ENCODE measurements around the gene ATP4B.
"Not testable (repeated sequence)": the region's sequence is repeated elsewhere in the genome, so short reads cannot be mapped to it uniquely, and the experiment has no call there.

ATP4B gene

GRCh38 chr13:113639616-113640262, 18.3 kb downstream of the ATP4B start:
- no peak for DNase-seq

DNA sequence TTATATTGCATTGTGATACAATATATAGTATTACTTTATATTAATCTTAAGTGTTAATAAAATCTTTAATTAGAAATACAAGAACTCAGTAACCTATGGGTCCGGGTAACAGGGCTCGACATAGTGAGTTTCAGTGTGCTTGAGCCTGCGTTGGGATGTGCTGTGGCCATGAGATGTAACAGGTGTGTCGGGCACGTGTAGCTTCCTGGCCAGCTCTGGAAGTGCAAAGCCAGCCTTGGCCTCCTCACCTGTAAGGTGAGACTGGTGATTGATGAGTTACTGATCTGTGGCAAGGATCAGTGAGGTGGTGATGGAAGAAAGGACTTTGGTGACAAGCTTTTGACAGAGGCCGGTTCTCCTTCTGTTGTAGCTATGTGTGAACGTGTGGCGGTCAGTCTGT, 19.2 kb downstream of the ATP4B start:
- DNase-seq: no peak

DNA sequence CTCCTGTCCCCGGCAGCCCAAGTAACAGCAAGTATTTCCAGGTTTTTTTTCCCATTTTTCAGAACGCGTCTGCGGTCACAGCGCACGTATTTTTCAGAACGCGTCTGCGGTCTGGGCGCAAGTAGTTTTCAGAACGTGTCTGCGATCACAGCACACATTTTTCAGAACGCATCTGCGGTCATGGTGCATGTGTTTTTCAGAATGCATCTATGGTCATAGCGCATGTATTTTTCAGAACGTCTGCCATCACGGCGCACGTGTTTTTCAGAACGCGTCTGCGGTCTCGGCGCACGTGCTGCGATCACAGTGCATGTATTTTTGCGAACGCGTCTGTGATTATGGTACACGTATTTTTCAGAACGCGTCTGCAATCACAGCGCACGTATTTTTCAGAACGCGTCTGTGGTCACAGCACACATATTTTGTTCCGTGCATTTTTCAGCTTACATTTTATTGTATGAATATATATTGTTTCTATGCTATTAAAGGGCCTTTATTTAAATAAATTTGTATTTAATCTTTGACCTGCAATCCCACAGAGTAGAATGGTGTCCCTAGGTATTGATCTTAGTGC, 19.7 kb downstream of the ATP4B start:
- no peak for DNase-seq

- no peak for DNase-seq
These were observed 20.5 kb downstream of the ATP4B start for GRCh38 chr13:113637262-113638160.

- DNase-seq: no peak
These were observed 21.6 kb downstream of the ATP4B start for GRCh38 chr13:113636266-113636963.

- no peak for DNase-seq
These were observed 22.3 kb downstream of the ATP4B start for GRCh38 chr13:113635709-113636108.

GRCh38 chr13:113635048-113635420, 23.0 kb downstream of the ATP4B start:
- DNase-seq: no peak

- no peak for DNase-seq
These were observed 23.5 kb downstream of the ATP4B start for GRCh38 chr13:113634279-113635047.

DNA sequence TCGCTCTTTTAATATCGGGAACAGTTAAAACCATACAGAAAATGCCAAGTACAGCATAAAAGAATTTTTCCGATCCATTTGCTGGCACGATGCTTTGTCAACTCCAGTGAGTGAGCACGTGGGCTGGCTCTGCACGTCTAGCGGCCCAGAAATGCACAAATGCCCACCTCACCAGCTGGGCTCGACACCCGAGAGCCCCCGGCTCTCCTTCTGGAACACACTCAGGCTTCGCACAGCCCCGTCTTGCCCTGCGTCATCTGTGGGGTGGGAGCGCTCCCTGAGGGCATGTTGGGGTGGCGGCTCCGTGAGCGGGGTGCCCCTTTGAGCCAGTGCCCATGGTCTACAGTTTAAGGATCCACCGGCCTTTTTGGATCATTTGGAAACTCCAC, 24.5 kb downstream of the ATP4B start:
- DNase-seq: no peak

DNA sequence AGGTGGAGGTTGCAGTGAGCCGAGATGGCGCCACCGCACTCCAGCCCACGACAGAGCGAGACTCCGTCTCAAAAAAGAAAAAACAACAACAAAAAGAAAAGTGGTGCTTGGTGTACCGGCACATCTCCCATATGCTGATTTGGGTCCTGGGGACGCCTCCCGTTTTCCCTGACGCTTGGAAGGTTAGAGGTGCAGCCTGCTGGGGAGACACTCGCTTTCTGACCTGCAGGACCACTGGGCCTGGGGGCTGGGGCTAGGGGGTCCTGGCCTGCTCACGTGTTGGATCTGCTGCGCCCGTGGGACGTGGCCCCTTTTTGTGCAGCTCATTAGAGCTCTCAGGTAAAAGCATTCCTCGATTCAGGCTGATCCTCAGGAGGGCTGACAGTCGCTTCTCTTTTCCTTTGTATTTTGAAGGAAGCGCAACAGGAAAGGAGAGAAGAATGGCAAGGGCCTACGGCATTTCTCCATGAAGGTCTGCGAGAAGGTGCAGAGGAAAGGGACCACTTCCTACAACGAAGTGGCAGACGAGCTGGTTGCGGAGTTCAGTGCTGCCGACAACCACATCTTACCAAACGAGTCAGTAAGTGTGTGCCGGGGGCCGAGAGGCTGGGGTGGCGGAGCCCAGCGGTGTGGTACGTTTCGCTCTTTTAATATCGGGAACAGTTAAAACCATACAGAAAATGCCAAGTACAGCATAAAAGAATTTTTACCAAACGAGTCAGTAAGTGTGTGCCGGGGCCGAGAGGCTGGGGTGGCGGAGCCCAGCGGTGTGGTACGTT, 25.1 kb downstream of the ATP4B start:
- no peak for DNase-seq

GRCh38 chr13:113631341-113632095, 26.5 kb downstream of the ATP4B start:
- DNase-seq: no peak

GRCh38 chr13:113630804-113631203, 27.2 kb downstream of the ATP4B start:
- DNase-seq: no peak

- DNase-seq: no peak
These were observed 27.7 kb downstream of the ATP4B start for GRCh38 chr13:113630296-113630695.

GRCh38 chr13:113629866-113630265, 28.1 kb downstream of the ATP4B start:
- DNase-seq: no peak

DNA sequence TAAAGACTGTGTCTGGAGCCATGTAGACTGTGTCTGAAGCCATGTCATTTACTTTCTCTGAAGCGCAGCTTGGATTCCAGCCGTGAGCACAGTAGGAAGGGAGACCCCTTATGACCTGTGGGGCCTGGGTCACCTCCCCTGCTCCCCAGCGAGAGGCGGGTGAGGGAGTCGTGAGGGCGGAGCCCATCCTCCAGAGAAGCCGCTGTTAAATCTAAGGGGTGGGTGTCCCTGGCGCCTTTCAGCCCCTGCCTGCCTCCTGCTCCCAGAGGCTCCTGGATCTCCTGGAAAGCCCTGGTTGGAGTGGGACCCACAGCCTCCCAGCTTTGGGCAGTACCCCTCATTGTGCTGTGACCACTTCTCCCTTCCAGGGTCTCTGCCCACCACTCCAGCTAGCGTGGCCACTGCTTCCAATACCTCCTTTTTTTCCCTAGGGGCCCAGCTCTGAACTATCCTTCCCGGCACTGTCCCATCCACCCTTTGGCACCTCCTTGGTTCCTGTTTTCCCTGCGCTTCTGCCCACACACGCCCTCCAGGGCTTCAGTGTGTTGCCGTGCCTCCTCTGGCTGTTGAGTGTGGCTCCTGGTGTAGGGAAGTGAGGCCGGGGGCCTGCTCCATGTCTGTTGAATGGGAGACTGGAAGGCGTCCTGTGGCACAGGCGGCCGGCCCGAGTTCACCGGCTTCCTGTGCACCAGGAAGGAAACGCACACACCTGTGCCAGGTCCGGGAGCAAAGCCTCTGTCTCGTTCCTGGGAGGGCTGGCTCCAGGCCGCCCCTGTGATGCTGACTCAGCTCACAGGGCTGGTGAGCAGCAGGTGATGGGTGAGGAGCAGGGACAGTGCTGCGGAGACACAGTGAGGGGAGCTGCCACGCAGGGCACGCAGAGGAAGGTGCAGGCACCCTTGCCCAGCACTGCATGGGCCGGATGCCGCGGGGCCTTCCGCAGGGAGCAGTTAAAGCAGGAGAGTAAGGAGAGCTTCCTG, 29.4 kb downstream of the ATP4B start:
- DNase-seq: no peak

DNA sequence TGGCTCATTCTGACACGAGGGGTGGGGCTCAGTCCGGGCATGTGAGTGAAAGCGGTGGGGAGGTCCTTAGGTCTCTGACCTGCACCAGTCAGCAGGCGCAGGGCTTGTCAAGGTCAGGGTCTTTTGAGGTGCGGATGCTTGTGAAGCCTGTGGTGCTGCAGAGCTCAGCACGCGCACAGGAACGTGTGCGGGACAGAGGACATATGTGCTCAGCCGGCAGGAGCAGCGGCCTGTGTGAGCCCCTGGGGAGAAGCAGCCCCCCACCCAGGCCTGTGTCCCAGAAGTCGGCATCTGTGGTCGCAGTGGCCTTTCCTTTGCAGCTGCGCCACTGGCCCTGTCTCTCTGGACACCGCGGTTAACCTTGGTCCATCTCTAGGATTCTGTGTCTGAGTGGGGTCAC, 30.9 kb downstream of the ATP4B start:
- no peak for DNase-seq

GRCh38 chr13:113625965-113626721, 31.9 kb downstream of the ATP4B start:
- DNase-seq: no peak

DNA sequence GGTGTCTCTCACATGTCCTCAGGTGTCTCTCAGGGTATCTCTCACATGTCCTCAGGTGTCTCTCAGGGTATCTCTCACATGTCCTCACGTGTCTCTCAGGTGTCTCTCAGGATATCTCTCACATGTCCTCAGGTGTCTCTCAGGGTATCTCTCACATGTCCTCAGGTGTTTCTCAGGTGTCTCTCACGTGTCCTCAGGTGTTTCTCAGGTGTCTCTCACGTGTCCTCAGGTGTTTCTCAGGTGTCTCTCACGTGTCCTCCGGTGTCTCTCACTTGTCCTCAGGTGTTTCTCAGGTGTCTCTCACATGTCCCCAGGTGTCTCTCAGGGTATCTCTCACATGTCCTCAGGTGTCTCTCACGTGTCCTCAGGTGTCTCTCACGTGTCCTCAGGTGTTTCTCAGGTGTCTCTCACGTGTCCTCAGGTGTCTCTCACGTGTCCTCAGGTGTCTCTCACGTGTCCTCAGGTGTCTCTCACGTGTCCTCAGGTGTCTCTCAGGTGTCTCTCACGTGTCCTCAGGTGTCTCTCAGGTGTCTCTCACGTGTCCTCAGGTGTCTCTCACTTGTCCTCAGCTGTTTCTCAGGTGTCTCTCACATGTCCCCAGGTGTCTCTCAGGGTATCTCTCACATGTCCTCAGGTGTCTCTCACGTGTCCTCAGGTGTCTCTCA, 33.2 kb downstream of the ATP4B start:
- DNase-seq: not testable (repeated sequence)

DNA sequence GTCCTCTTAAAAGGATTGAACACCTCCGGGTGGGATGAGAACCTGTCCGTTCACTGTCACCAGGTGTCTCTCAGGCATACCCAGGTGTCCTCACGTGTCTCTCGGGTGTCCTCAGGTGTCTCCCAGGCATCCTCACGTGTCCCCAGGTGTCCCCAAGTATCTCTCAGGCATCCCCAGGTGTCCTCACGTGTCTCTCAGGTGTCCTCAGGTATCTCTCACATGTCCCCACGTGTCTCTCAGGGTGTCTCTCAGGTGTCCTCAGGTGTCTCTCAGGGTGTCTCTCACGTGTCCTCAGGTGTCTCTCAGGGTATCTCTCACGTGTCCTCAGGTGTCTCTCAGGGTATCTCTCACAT, 33.8 kb downstream of the ATP4B start:
- no peak for DNase-seq
